SU-DHL-6 (cell line): ENCODE measurements around the gene CHCHD10.

Source experiments
- H2AFZ ChIP-seq: fragments of 200-600 bp; sonication (generic); 2 replicates; pipeline ENCODE4 v1.6.1; 2014; ENCODE audit warnings: low read depth, mild to moderate bottlenecking, moderate library complexity, mixed read lengths, antibody characterized with exemption, low read length; ENCODE audit not compliant: severe bottlenecking
- H3F3A ChIP-seq: fragments of 200-600 bp; shearing (Covaris generic); 2 replicates; pipeline ENCODE4 v1.6.0; 2016; ENCODE audit warnings: antibody characterized with exemption, mild to moderate bottlenecking; ENCODE audit not compliant: insufficient read depth
- H3K27ac ChIP-seq: fragments of 200-600 bp; sonication (generic); 2 replicates; pipeline ENCODE4 v1.5.1; 2016; ENCODE audit warnings: low read depth, mild to moderate bottlenecking, low read length, moderate library complexity, mixed read lengths
- H3K27me3 ChIP-seq: fragments of 200-600 bp; sonication (generic), shearing (Covaris generic); 2 replicates; pipeline ENCODE4 v1.6.0; 2014; ENCODE audit warnings: mild to moderate bottlenecking, low read length
- H3K36me3 ChIP-seq: fragments of 200-600 bp; sonication (generic); 2 replicates; pipeline ENCODE4 v1.6.1; 2014; ENCODE audit warnings: mild to moderate bottlenecking, low read length, mixed read lengths
- H3K4me2 ChIP-seq: fragments of 300-600, 200-600 bp; shearing (Covaris generic), sonication (generic); 2 replicates; pipeline ENCODE4 v1.6.0; 2014; ENCODE audit warnings: low read length, low read depth, mild to moderate bottlenecking; ENCODE audit not compliant: poor library complexity, severe bottlenecking
- H3K4me3 ChIP-seq: fragments of 200-600 bp; sonication (generic); 2 replicates; pipeline ENCODE4 v1.5.1; 2014; ENCODE audit warnings: antibody characterized with exemption, low read length, mild to moderate bottlenecking, mixed read lengths; ENCODE audit not compliant: insufficient read depth, poor library complexity, severe bottlenecking
- H3K79me2 ChIP-seq: fragments of 200-600 bp; sonication (generic); 2 replicates; pipeline ENCODE4 v1.6.1; 2014; ENCODE audit warnings: mild to moderate bottlenecking, low read length, moderate library complexity; ENCODE audit not compliant: insufficient read depth
- H3K9ac ChIP-seq: fragments of 200-600 bp; sonication (generic); 2 replicates; pipeline ENCODE4 v1.7.0; 2014; ENCODE audit warnings: mild to moderate bottlenecking, low read length
- H3K9me2 ChIP-seq: fragments of 200-600 bp; sonication (generic); replicated peaks from 2 replicates; pipeline ENCODE4 v1.6.1; 2014; ENCODE audit warnings: low read length; ENCODE audit not compliant: insufficient read depth
- H3K9me3 ChIP-seq: fragments of 200-600 bp; sonication (generic); 2 replicates; pipeline ENCODE4 v1.6.1; 2014; ENCODE audit warnings: low read length, mixed read lengths; ENCODE audit not compliant: insufficient read depth
- H4K20me1 ChIP-seq: fragments of 200-600 bp; sonication (generic); 2 replicates; pipeline ENCODE4 v1.6.1; 2014; ENCODE audit warnings: low read depth, mild to moderate bottlenecking, antibody characterized with exemption, low read length, moderate library complexity, mixed read lengths
- CTCF ChIP-seq: fragments of 200-600 bp; sonication (generic); IDR thresholded peaks from one replicate; pipeline ENCODE4 v1.5.1; 2017; ENCODE audit warnings: antibody characterized with exemption, mild to moderate bottlenecking, low read length, moderate library complexity; ENCODE audit not compliant: insufficient read depth, poor library complexity, severe bottlenecking
- EZH2phosphoT487 ChIP-seq: fragments of 200-600 bp; sonication (generic), shearing (Covaris generic); conservative IDR thresholded peaks from 2 replicates; pipeline ENCODE4 v1.6.1; 2018; ENCODE audit warnings: mild to moderate bottlenecking, antibody characterized with exemption, low read length, moderate library complexity, mixed read lengths

CHCHD10 gene

GRCh38 chr22:23804781-23805291, 37.1 kb upstream of the CHCHD10 start:
- H3K9me2 ChIP-seq: no peaks in the 10 kb centered on the region
- H3K9ac ChIP-seq: peak overlapping the region; percentile 64
- H3K79me2 ChIP-seq: peaks cover 28% of the 10 kb centered on the region
- no peaks in the 10 kb centered on the region for H3K36me3 ChIP-seq
- no peaks in the 10 kb centered on the region for H4K20me1 ChIP-seq
- H3K27me3 ChIP-seq: no peaks in the 10 kb centered on the region
- peak overlapping the region; percentile 68 for H3K4me3 ChIP-seq
- H3K4me2 ChIP-seq: peak overlapping the region; percentile 98
- peak overlapping the region; percentile 96 for H3K27ac ChIP-seq
- H3F3A ChIP-seq: peaks cover 60% of the 10 kb centered on the region
- TF ChIP-seq EZH2phosphoT487 (no peak), CTCF (no peak)
- no peaks in the 10 kb centered on the region for H3K9me3 ChIP-seq
- no peak overlapping the region for H2AFZ ChIP-seq

- Histone ChIP-seq H3K4me3 (peak overlapping the region; percentile 68), H3K79me2 (peaks cover 28% of the 10 kb centered on the region), H4K20me1 (no peaks in the 10 kb centered on the region), H3K27me3 (no peaks in the 10 kb centered on the region), H3K9me3 (no peaks in the 10 kb centered on the region), H3K27ac (peak overlapping the region; percentile 96), H2AFZ (no peak overlapping the region), H3K9ac (peak overlapping the region; percentile 64), H3K36me3 (no peaks in the 10 kb centered on the region), H3K9me2 (no peaks in the 10 kb centered on the region), H3F3A (peaks cover 71% of the 10 kb centered on the region), H3K4me2 (peak overlapping the region; percentile 98)
- TF ChIP-seq CTCF: no peak
- TF ChIP-seq EZH2phosphoT487: no peak
These were observed 35.4 kb upstream of the CHCHD10 start for GRCh38 chr22:23803001-23803819.

GRCh38 chr22:23801886-23802377, 34.2 kb upstream of the CHCHD10 start:
- Histone ChIP-seq H3K36me3 (no peaks in the 10 kb centered on the region), H4K20me1 (no peaks in the 10 kb centered on the region), H3K9me3 (no peaks in the 10 kb centered on the region), H3K9ac (peak overlapping the region; percentile 64), H3K27me3 (no peaks in the 10 kb centered on the region), H3K4me2 (peak overlapping the region; percentile 98), H3K27ac (peak overlapping the region; percentile 96), H2AFZ (no peak overlapping the region), H3K79me2 (peaks cover 20% of the 10 kb centered on the region), H3K4me3 (no peak overlapping the region), H3K9me2 (no peaks in the 10 kb centered on the region), H3F3A (peaks cover 71% of the 10 kb centered on the region)
- no peak for TF ChIP-seq CTCF
- no peak for TF ChIP-seq EZH2phosphoT487
